H9 (cell line): ENCODE data around the gene UBFD1. TPM values are rescaled to one million over a fixed set of nuclear protein-coding genes. Genes with fewer than 3 reads are reported as not detected.

ENCODE experiments used
- DNase-seq: peaks from one replicate; pipeline ENCODE4 v3.0.0-alpha.2; 2017
- H2AFZ ChIP-seq: one replicate; pipeline ENCODE4 v1.6.1; 2013; ENCODE audit warnings: mild to moderate bottlenecking, low read length, control low read depth, moderate library complexity
- H2AK5ac ChIP-seq: 2 replicates; pipeline ENCODE4 v1.6.1; 2013; ENCODE audit warnings: low read length, control low read depth, mixed read lengths; ENCODE audit not compliant: insufficient read length
- H2BK120ac ChIP-seq: one replicate; pipeline ENCODE4 v1.6.1; 2013; ENCODE audit warnings: low read depth, mild to moderate bottlenecking, low read length, control low read depth, inconsistent platforms; ENCODE audit not compliant: poor library complexity, severe bottlenecking
- H2BK12ac ChIP-seq: 2 replicates; pipeline ENCODE4 v1.6.1; 2013; ENCODE audit warnings: low read length, control low read depth, mixed read lengths, low read depth; ENCODE audit not compliant: insufficient read length
- H2BK15ac ChIP-seq: 2 replicates; pipeline ENCODE4 v1.6.1; 2013; ENCODE audit warnings: low read depth, low read length, control low read depth
- H2BK20ac ChIP-seq: one replicate; pipeline ENCODE4 v1.6.1; 2013; ENCODE audit warnings: low read depth, mild to moderate bottlenecking, low read length, control low read depth, inconsistent platforms; ENCODE audit not compliant: poor library complexity, severe bottlenecking
- H2BK5ac ChIP-seq: 2 replicates; pipeline ENCODE4 v1.6.1; 2013; ENCODE audit warnings: low read length, control low read depth, mixed read lengths; ENCODE audit not compliant: insufficient read length
- H3K14ac ChIP-seq: 2 replicates; pipeline ENCODE4 v1.6.1; 2013; ENCODE audit warnings: low read length, control low read depth; ENCODE audit not compliant: insufficient read depth
- H3K18ac ChIP-seq: 2 replicates; pipeline ENCODE4 v1.6.1; 2013; ENCODE audit warnings: low read depth, mild to moderate bottlenecking, mixed read lengths, low read length, control low read depth; ENCODE audit not compliant: insufficient read length
- H3K23ac ChIP-seq: 2 replicates; pipeline ENCODE4 v1.6.1; 2013; ENCODE audit warnings: low read length, control low read depth, mixed read lengths, low read depth; ENCODE audit not compliant: insufficient read length
- H3K23me2 ChIP-seq: 2 replicates; pipeline ENCODE4 v1.6.1; 2013; ENCODE audit warnings: low read depth, mild to moderate bottlenecking, mixed read lengths, low read length, control low read depth; ENCODE audit not compliant: insufficient read length, poor library complexity, severe bottlenecking
- H3K27ac ChIP-seq: 2 replicates; pipeline ENCODE4 v1.5.1; 2013; ENCODE audit warnings: low read length, control low read depth, mixed read lengths, low read depth; ENCODE audit not compliant: insufficient read length
- H3K27me3 ChIP-seq: 2 replicates; pipeline ENCODE4 v1.6.1; 2013; ENCODE audit warnings: low read length, control low read depth, inconsistent platforms; ENCODE audit not compliant: insufficient read depth
- H3K4ac ChIP-seq: 2 replicates; pipeline ENCODE4 v1.6.1; 2013; ENCODE audit warnings: low read depth, mild to moderate bottlenecking, control low read depth, inconsistent platforms, low read length, moderate library complexity
- H3K4me1 ChIP-seq: 2 replicates; pipeline ENCODE4 v1.6.1; 2013; ENCODE audit warnings: low read length, control low read depth, inconsistent platforms; ENCODE audit not compliant: insufficient read depth
- H3K4me2 ChIP-seq: 2 replicates; pipeline ENCODE4 v1.6.1; 2013; ENCODE audit warnings: low read length, control low read depth, mixed read lengths; ENCODE audit not compliant: insufficient read length, insufficient read depth
- H3K56ac ChIP-seq: 2 replicates; pipeline ENCODE4 v1.6.1; 2013; ENCODE audit warnings: low read depth, mild to moderate bottlenecking, mixed read lengths, low read length, control low read depth; ENCODE audit not compliant: insufficient read length
- H3K79me1 ChIP-seq: 2 replicates; pipeline ENCODE4 v1.6.1; 2013; ENCODE audit warnings: low read depth, mild to moderate bottlenecking, moderate library complexity, low read length, control low read depth, inconsistent platforms; ENCODE audit not compliant: insufficient read depth, poor library complexity, severe bottlenecking
- H3K79me2 ChIP-seq: 2 replicates; pipeline ENCODE4 v1.6.1; 2013; ENCODE audit warnings: low read length, control low read depth, inconsistent platforms; ENCODE audit not compliant: insufficient read depth
- H3K9ac ChIP-seq: 2 replicates; pipeline ENCODE4 v1.6.1; 2013; ENCODE audit warnings: low read length, control low read depth, mixed read lengths; ENCODE audit not compliant: insufficient read length; ENCODE audit errors: extremely low read depth
- H3K9me3 ChIP-seq: one replicate; pipeline ENCODE4 v1.6.1; 2013; ENCODE audit warnings: low read depth, low read length, inconsistent platforms; ENCODE audit not compliant: control insufficient read depth
- H3T11ph ChIP-seq: one replicate; pipeline ENCODE4 v1.6.1; 2013; ENCODE audit warnings: mild to moderate bottlenecking, low read length, control low read depth, inconsistent platforms
- H4K20me1 ChIP-seq: one replicate; pipeline ENCODE4 v1.6.1; 2013; ENCODE audit not compliant: control insufficient read depth, insufficient read length, insufficient read depth
- H4K5ac ChIP-seq: 2 replicates; pipeline ENCODE4 v1.6.1; 2013; ENCODE audit warnings: low read depth, mild to moderate bottlenecking, mixed read lengths, low read length, control low read depth; ENCODE audit not compliant: insufficient read length
- H4K8ac ChIP-seq: replicated peaks from 2 replicates; pipeline ENCODE4 v1.6.1; 2013; ENCODE audit warnings: low read length, control low read depth, mixed read lengths, low read depth; ENCODE audit not compliant: insufficient read length
- H4K91ac ChIP-seq: 2 replicates; pipeline ENCODE4 v1.6.1; 2013; ENCODE audit warnings: low read depth, mild to moderate bottlenecking, moderate library complexity, mixed read lengths, low read length, control low read depth; ENCODE audit not compliant: insufficient read length
- H3K27ac Mint-ChIP-seq, 3 experiments: 2 replicates in 2 of 3; 3 replicates in 1 of 3; pipeline ENCODE4 v1.8.0; 2020 to 2021; ENCODE audit warnings: mixed read lengths in 3 of 3, mild to moderate bottlenecking in 1 of 3, moderate library complexity in 1 of 3
- H3K27me3 Mint-ChIP-seq: 2 replicates; pipeline ENCODE4 v1.8.0; 2021; ENCODE audit warnings: low read depth, mild to moderate bottlenecking, moderate library complexity, mixed read lengths
- H3K36me3 Mint-ChIP-seq, 3 experiments: 2 replicates in 2 of 3; 3 replicates in 1 of 3; pipeline ENCODE4 v1.8.0; 2020 to 2021; ENCODE audit warnings: low read depth in 3 of 3, mixed read lengths in 3 of 3; ENCODE audit not compliant: insufficient read depth in 1 of 3
- H3K4me1 Mint-ChIP-seq, 2 experiments: 2 replicates each; pipeline ENCODE4 v1.8.0; 2020; ENCODE audit warnings: mixed read lengths in 2 of 2
- H3K4me3 Mint-ChIP-seq, 2 experiments: 2 replicates in 1 of 2; 3 replicates in 1 of 2; pipeline ENCODE4 v1.8.0; 2020 to 2021; ENCODE audit warnings: mild to moderate bottlenecking in 2 of 2, mixed read lengths in 2 of 2, moderate library complexity in 1 of 2
- H3K9me3 Mint-ChIP-seq, 2 experiments: 2 replicates in 1 of 2; 3 replicates in 1 of 2; pipeline ENCODE4 v1.8.0; 2020; ENCODE audit warnings: mild to moderate bottlenecking in 2 of 2, mixed read lengths in 2 of 2, moderate library complexity in 1 of 2
- CTCF ChIP-seq: fragments of 200-600 bp; sonication (generic); conservative IDR thresholded peaks from 3 replicates; pipeline ENCODE4 v1.8.0; 2021; ENCODE audit warnings: antibody characterized with exemption, mild to moderate bottlenecking
- WGBS: extraction: QIAGEN DNeasy Blood & Tissue Kit; methylation state at CpG from one replicate; pipeline ENCODE4 v1.1.7; 2013; ENCODE audit warnings: missing lambda C conversion rate, low lambda C conversion rate, mixed read lengths; ENCODE audit not compliant: insufficient read length; ENCODE audit errors: extremely low coverage; 5-methylcytosine and 5-hydroxymethylcytosine counted together
- total RNA-seq: library from RNA; stranded (reverse); gene quantifications from 2 replicates; pipeline ENCODE4 v1.2.1, GENCODE V29; 2021

Gene UBFD1
- total RNA-seq, 1 experiment from 2014 or later = 107 TPM

- H3K4me3 Mint-ChIP-seq = no peak overlapping the region
- Histone ChIP-seq H3K4me1 (no peaks in the 10 kb centered on the region), H2BK20ac (no peak overlapping the region), H3K4ac (no peak overlapping the region), H3K9me3 (no peaks in the 10 kb centered on the region), H2BK15ac (no peak overlapping the region), H3K23ac (no peak overlapping the region), H3K9ac (no peak overlapping the region), H3T11ph (no peak overlapping the region), H4K5ac (no peak overlapping the region), H3K14ac (no peak overlapping the region), H3K79me2 (no peaks in the 10 kb centered on the region), H3K27me3 (no peaks in the 10 kb centered on the region), H3K18ac (no peak overlapping the region), H3K4me2 (no peak overlapping the region), H3K27ac (no peak overlapping the region), H4K91ac (no peak overlapping the region), H2AK5ac (no peak overlapping the region), H4K8ac (no peak overlapping the region), H2BK5ac (no peak overlapping the region), H4K20me1 (no peaks in the 10 kb centered on the region), H2BK12ac (no peak overlapping the region), H2AFZ (no peak overlapping the region), H3K56ac (no peak overlapping the region), H2BK120ac (no peak overlapping the region), H3K79me1 (no peaks in the 10 kb centered on the region), H3K23me2 (no peaks in the 10 kb centered on the region)
- WGBS = no CpG with 5 or more reads among the region's 8 CpGs
- H3K27me3 Mint-ChIP-seq = no peaks in the 10 kb centered on the region
- H3K9me3 Mint-ChIP-seq = no peaks in the 10 kb centered on the region
- no peak for DNase-seq
- H3K27ac Mint-ChIP-seq = no peak overlapping the region
- no peak for TF ChIP-seq CTCF
- H3K4me1 Mint-ChIP-seq = no peaks in the 10 kb centered on the region
- peaks cover 26 to 82% (median 74%) of the 10 kb centered on the region in 3 experiments for H3K36me3 Mint-ChIP-seq
Observed at GRCh38 chr16:23570992-23571632, 13.6 kb downstream of the UBFD1 start.
